GM20000 (cell line): ENCODE results near the gene TRAPPC10.

Source experiments
- DNase-seq: peaks from one replicate; pipeline ENCODE4 v3.0.0; 2012; ENCODE audit warnings: low spot score
- CTCF ChIP-seq: IDR thresholded peaks from 2 replicates; pipeline ENCODE4 v1.5.1; 2012; ENCODE audit warnings: mild to moderate bottlenecking, control low read depth; ENCODE audit errors: extremely low read depth, missing control alignments

TRAPPC10 gene

GRCh38 chr21:44086636-44087425, 74.7 kb downstream of the TRAPPC10 start:
- no peak for TF ChIP-seq CTCF
- no peak for DNase-seq

GRCh38 chr21:44087426-44088400, 75.6 kb downstream of the TRAPPC10 start:
- no peak for DNase-seq

GRCh38 chr21:44088401-44088780, 76.3 kb downstream of the TRAPPC10 start:
- DNase-seq, result no peak
- TF ChIP-seq CTCF, result no peak

More at GRCh38 chr21:44087426-44088400, 75.6 kb downstream of the TRAPPC10 start:
- no peak for TF ChIP-seq CTCF

- no peak for TF ChIP-seq CTCF
- no peak for DNase-seq
Observed at GRCh38 chr21:44089001-44089911, 77.1 kb downstream of the TRAPPC10 start.

GRCh38 chr21:44090325-44090724, 78.2 kb downstream of the TRAPPC10 start:
- TF ChIP-seq CTCF, result no peak
- DNase-seq, result no peak

- no peak for DNase-seq
- TF ChIP-seq CTCF, result no peak
Observed at GRCh38 chr21:44092211-44092610, 80.1 kb downstream of the TRAPPC10 start.
